Measurements from ENCODE around the gene AKAP7. TPM values are rescaled to one million over a fixed set of nuclear protein-coding genes. Genes with fewer than 3 reads are reported as not detected.

The AKAP7 gene
- total RNA-seq, 1 donor from 2014 or later = 15.5 TPM

DNA sequence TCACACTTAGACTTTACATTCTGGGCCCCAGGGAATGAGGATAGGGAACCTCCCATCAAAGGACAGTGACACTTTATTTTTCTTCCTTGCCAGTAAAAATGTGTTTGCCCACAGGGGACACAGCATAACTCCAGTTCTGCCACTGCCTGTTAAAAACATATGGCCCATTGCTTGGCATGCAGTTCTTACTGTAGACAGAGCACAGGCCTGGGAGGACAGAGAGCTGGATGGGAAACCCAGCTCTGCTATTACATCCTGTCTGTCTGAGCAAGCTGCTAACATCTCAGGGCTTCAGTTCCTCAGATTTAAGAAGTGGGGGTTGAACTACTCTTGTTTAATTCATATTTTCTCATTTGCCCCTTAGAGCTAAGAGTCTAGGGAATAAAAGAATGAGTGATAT is 120.2 kb downstream of the AKAP7 start:
- H3K9me3 ChIP-seq (ENCODE audit: low read depth) = peaks cover 3% of the 10 kb centered on the region
- H4K20me1 ChIP-seq (ENCODE audit: low read depth) = no peaks in the 10 kb centered on the region
- no peak overlapping the region for H3K9ac ChIP-seq
- no peak overlapping the region for H2AFZ ChIP-seq (replicated peaks)
- DNase-seq (ENCODE audit: low spot score) = no peak
- peaks cover 1% of the 10 kb centered on the region for H3K9me3 Mint-ChIP-seq
- peaks cover 6% of the 10 kb centered on the region for H3K36me3 Mint-ChIP-seq
- no peak overlapping the region for H3K4me2 ChIP-seq
- no peak overlapping the region for H3K4me3 Mint-ChIP-seq
- H3F3A ChIP-seq (ENCODE audit: low read depth) = peaks cover 7% of the 10 kb centered on the region
- no peak overlapping the region for H3K27ac Mint-ChIP-seq
- H3K36me3 ChIP-seq = no peaks in the 10 kb centered on the region
- no peaks in the 10 kb centered on the region for H3K27me3 ChIP-seq
- TF ChIP-seq CTCF (IDR thresholded peaks at IDR 0.05) = no peak
- no peak overlapping the region for H3K27ac ChIP-seq
- peaks cover 30% of the 10 kb centered on the region for H3K4me1 Mint-ChIP-seq
- no peaks in the 10 kb centered on the region for H3K27me3 Mint-ChIP-seq (ENCODE audit: insufficient read depth, low read depth)
- no peaks in the 10 kb centered on the region for H3K79me2 ChIP-seq (ENCODE audit: low read depth)
- H3K4me3 ChIP-seq = no peak overlapping the region
- H3K4me1 ChIP-seq = peaks cover 14% of the 10 kb centered on the region

DNA sequence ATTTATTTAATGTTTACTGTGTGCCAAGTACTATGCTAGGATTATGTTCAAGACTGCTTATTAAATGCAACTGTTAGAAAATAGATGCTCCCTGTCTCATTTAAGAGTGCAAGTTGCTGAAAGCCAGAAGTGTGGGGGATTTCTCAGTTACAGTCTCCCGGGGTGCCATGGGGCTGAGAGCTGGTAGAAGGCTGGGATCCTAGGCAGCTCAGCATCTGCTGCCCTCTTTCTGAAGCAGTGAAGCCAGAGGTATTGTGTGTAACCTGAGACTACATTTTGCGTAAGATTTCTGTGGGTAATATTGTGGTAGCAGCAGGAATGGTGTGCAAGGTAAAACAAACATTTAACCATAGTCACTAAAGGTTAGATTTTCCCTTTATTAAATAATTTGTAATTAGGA is 120.6 kb downstream of the AKAP7 start:
- Histone ChIP-seq H3K9ac (no peak overlapping the region), H3K79me2 (ENCODE audit: low read depth) (no peaks in the 10 kb centered on the region), H3K4me1 (peaks cover 10% of the 10 kb centered on the region), H4K20me1 (ENCODE audit: low read depth) (no peaks in the 10 kb centered on the region), H3K9me3 (ENCODE audit: low read depth) (peaks cover 5% of the 10 kb centered on the region), H2AFZ (replicated peaks) (no peak overlapping the region), H3K36me3 (no peaks in the 10 kb centered on the region), H3K4me2 (no peak overlapping the region), H3K4me3 (no peak overlapping the region), H3K27ac (no peak overlapping the region), H3F3A (ENCODE audit: low read depth) (peaks cover 7% of the 10 kb centered on the region), H3K27me3 (no peaks in the 10 kb centered on the region)
- H3K36me3 Mint-ChIP-seq = peaks cover 8% of the 10 kb centered on the region
- no peak for DNase-seq (ENCODE audit: low spot score)
- no peaks in the 10 kb centered on the region for H3K27me3 Mint-ChIP-seq (ENCODE audit: insufficient read depth, low read depth)
- no peak overlapping the region for H3K27ac Mint-ChIP-seq
- peaks cover 4% of the 10 kb centered on the region for H3K9me3 Mint-ChIP-seq
- TF ChIP-seq EZH2phosphoT487 (IDR thresholded peaks at IDR 0.05) = no peak
- TF ChIP-seq CTCF (IDR thresholded peaks at IDR 0.05) = no peak
- TF ChIP-seq EZH2 (IDR thresholded peaks at IDR 0.05) = no peak
- no peak overlapping the region for H3K4me3 Mint-ChIP-seq
- peaks cover 26% of the 10 kb centered on the region for H3K4me1 Mint-ChIP-seq

DNA sequence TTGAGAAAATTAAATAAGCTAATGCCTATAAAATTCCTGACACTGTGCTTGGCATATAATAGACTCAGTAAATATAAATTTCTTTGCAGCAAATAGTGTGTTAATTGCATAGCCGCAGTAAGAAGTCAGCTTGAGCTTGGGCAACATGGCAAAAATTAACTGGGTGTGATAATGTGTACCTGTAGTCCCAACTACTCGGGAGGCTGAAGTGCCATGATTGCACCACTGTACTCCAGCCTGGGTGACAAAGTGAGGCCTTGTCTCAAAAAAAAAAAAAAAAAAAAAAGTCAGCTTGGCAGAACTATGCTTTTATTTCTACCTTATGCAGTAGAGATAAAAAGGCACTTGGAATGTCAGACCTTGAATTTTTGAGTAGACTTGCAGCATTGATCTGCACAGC is 121.8 kb downstream of the AKAP7 start:
- H3K27ac ChIP-seq = no peak overlapping the region
- DNase-seq (ENCODE audit: low spot score) = no peak
- peaks cover 10% of the 10 kb centered on the region for H3K36me3 Mint-ChIP-seq
- no peak overlapping the region for H2AFZ ChIP-seq (replicated peaks)
- H3K4me2 ChIP-seq = no peak overlapping the region
- no peak overlapping the region for H3K27ac Mint-ChIP-seq
- no peaks in the 10 kb centered on the region for H3K27me3 Mint-ChIP-seq (ENCODE audit: insufficient read depth, low read depth)
- no peaks in the 10 kb centered on the region for H3K79me2 ChIP-seq (ENCODE audit: low read depth)
- no peak overlapping the region for H3K4me3 Mint-ChIP-seq
- peaks cover 16% of the 10 kb centered on the region for H3K4me1 Mint-ChIP-seq
- peaks cover 9% of the 10 kb centered on the region for H3K9me3 Mint-ChIP-seq
- no peaks in the 10 kb centered on the region for H4K20me1 ChIP-seq (ENCODE audit: low read depth)
- H3K9me3 ChIP-seq (ENCODE audit: low read depth) = peaks cover 5% of the 10 kb centered on the region
- no peaks in the 10 kb centered on the region for H3K27me3 ChIP-seq
- H3K36me3 ChIP-seq = no peaks in the 10 kb centered on the region
- TF ChIP-seq EZH2phosphoT487 (IDR thresholded peaks at IDR 0.05) (no peak), EZH2 (IDR thresholded peaks at IDR 0.05) (no peak), CTCF (IDR thresholded peaks at IDR 0.05) (no peak)
- peaks cover 7% of the 10 kb centered on the region for H3K4me1 ChIP-seq
- H3K4me3 ChIP-seq = no peak overlapping the region
- no peak overlapping the region for H3K9ac ChIP-seq
- H3F3A ChIP-seq (ENCODE audit: low read depth) = peaks cover 7% of the 10 kb centered on the region
